ENCODE data around the gene BEND7.

- TF ChIP-seq TAF1 (IDR thresholded peaks at IDR 0.05; ENCODE audit: low read depth, low read length) (no peak), POLR2AphosphoS5 (IDR thresholded peaks at IDR 0.05; ENCODE audit: low read depth, low read length) (no peak), CTCF (IDR thresholded peaks at IDR 0.05; ENCODE audit: control extremely low read depth in 1 of 3, insufficient read depth in 1 of 3, low read depth in 1 of 3, low read length in 3 of 3) (no peak), YY1 (IDR thresholded peaks at IDR 0.05; ENCODE audit: low read depth, low read length) (no peak), KDM1A (IDR thresholded peaks at IDR 0.05; ENCODE audit: borderline replicate concordance, low read length) (no peak), EZH2 (IDR thresholded peaks at IDR 0.05; ENCODE audit: low read depth, low read length, severe bottlenecking) (no peak), POLR2A (IDR thresholded peaks at IDR 0.05; ENCODE audit: control extremely low read depth in 1 of 2, low read depth in 2 of 2, low read length in 2 of 2) (no peak), ATF2 (IDR thresholded peaks at IDR 0.05; ENCODE audit: low read length) (no peak), EP300 (IDR thresholded peaks at IDR 0.05; ENCODE audit: borderline replicate concordance in 1 of 2, low read depth in 2 of 2, low read length in 2 of 2) (no peak)
These were observed 56.5 kb downstream of the BEND7 start for GRCh38 chr10:13472359-13472758.
